K562 (cell line): ENCODE data around the gene FKBP7. TPM values are rescaled to one million over a fixed set of nuclear protein-coding genes. Genes with fewer than 3 reads are reported as not detected.

Experiments used
- CBX1 ChIP-seq: sonication (generic); IDR thresholded peaks from 2 replicates; pipeline ENCODE4 v1.6.1; 2016; ENCODE audit warnings: antibody characterized with exemption, low read depth, mild to moderate bottlenecking
- EGR1 ChIP-seq: fragments of 450-650 bp; conservative IDR thresholded peaks from 2 replicates; pipeline ENCODE4 v1.6.1; 2017; ENCODE audit warnings: mild to moderate bottlenecking
- ELF1 ChIP-seq: fragments of 200-800 bp; sonication (Bioruptor generic); IDR thresholded peaks from 2 replicates; pipeline ENCODE4 v1.6.1; 2016; ENCODE audit warnings: missing genetic modification characterization, missing compliant biosample characterization
- ELF2 ChIP-seq: fragments of 250-450 bp; sonication (Bioruptor Pico); IDR thresholded peaks from 2 replicates; pipeline ENCODE4 v1.5.0; 2021; ENCODE audit warnings: mild to moderate bottlenecking
- EP400 ChIP-seq: fragments of 450-650 bp; IDR thresholded peaks from 2 replicates; pipeline ENCODE4 v1.6.1; 2017; ENCODE audit warnings: antibody characterized with exemption, mild to moderate bottlenecking, moderate library complexity
- ETV1 ChIP-seq: fragments of 450-650 bp; conservative IDR thresholded peaks from 2 replicates; pipeline ENCODE4 v1.6.1; 2016; ENCODE audit warnings: missing genetic modification characterization, control low read depth, low read depth, missing compliant biosample characterization
- FOSL1 ChIP-seq: fragments of 200-800 bp; sonication (Bioruptor generic); conservative IDR thresholded peaks from 2 replicates; pipeline ENCODE4 v1.6.1; 2016; ENCODE audit warnings: missing genetic modification characterization, missing compliant biosample characterization
- GABPA ChIP-seq: fragments of 200-800 bp; sonication (Bioruptor generic); conservative IDR thresholded peaks from 2 replicates; pipeline ENCODE4 v1.6.1; 2016; ENCODE audit warnings: low read depth, missing genetic modification characterization, missing compliant biosample characterization
- HDAC1 ChIP-seq, 2 experiments: fragments of 450-650 bp; IDR thresholded peaks; 2 replicates each; pipeline ENCODE4 v1.6.1; 2016 to 2017; ENCODE audit warnings: inconsistent platforms in 1 of 2, mild to moderate bottlenecking in 1 of 2, moderate library complexity in 1 of 2
- L3MBTL2 ChIP-seq: fragments of 450-650 bp; IDR thresholded peaks from 2 replicates; pipeline ENCODE4 v1.6.1; 2016; ENCODE audit warnings: mild to moderate bottlenecking, moderate library complexity
- POLR2AphosphoS5 ChIP-seq: IDR thresholded peaks from 2 replicates; pipeline ENCODE4 v1.6.1; 2011; ENCODE audit warnings: mild to moderate bottlenecking, low read depth, low read length, moderate library complexity; ENCODE audit not compliant: control insufficient read depth, insufficient read depth
- SAP30 ChIP-seq: fragments of 200-600 bp; sonication (generic); IDR thresholded peaks from 2 replicates; pipeline ENCODE4 v1.6.1; 2012; ENCODE audit warnings: borderline replicate concordance, low read depth, mild to moderate bottlenecking, moderate library complexity, low read length, control low read depth, inconsistent platforms; ENCODE audit not compliant: insufficient read depth, poor library complexity, severe bottlenecking
- SIN3A ChIP-seq, 2 experiments: fragments of 150-350 bp in 1 of 2; IDR thresholded peaks; 2 replicates each; pipeline ENCODE4 v1.6.1; 2011 to 2016; ENCODE audit warnings: borderline replicate concordance in 2 of 2, low read depth in 2 of 2, low read length in 2 of 2, mild to moderate bottlenecking in 2 of 2, moderate library complexity in 2 of 2; ENCODE audit not compliant: control insufficient read depth in 1 of 2
- TEAD1 ChIP-seq, 2 experiments: fragments of 450-650 bp in 1 of 2; sonication (generic) in 1 of 2; formaldehyde crosslinking; IDR thresholded peaks; 2 replicates each; pipeline versions ENCODE4 v1.4.0 to v1.8.0; 2020 to 2022; ENCODE audit warnings: mild to moderate bottlenecking in 2 of 2, missing genetic modification reagents in 1 of 2
- VEZF1 ChIP-seq: fragments of 200-800 bp; sonication (Bioruptor generic); IDR thresholded peaks from 2 replicates; pipeline ENCODE4 v1.6.1; 2017; ENCODE audit warnings: missing genetic modification characterization, missing compliant biosample characterization
- XRCC5 ChIP-seq: fragments of 200-400 bp; formaldehyde crosslinking; IDR thresholded peaks from 2 replicates; pipeline ENCODE4 v1.6.1; 2017; ENCODE audit warnings: low read depth, mild to moderate bottlenecking, low read length
- ZBTB17 ChIP-seq: fragments of 450-650 bp; formaldehyde crosslinking; IDR thresholded peaks from 2 replicates; pipeline ENCODE4 v1.4.0; 2020; ENCODE audit warnings: mild to moderate bottlenecking
- ZBTB7A ChIP-seq: IDR thresholded peaks from 2 replicates; pipeline ENCODE4 v1.6.1; 2011; ENCODE audit warnings: low read depth, mild to moderate bottlenecking, low read length, moderate library complexity, borderline replicate concordance; ENCODE audit not compliant: control insufficient read depth
- ZNF507 ChIP-seq: conservative IDR thresholded peaks from 2 replicates; pipeline ENCODE4 v1.6.1; 2017; ENCODE audit warnings: missing genetic modification characterization, missing compliant biosample characterization
- ZNF609 ChIP-seq: sonication (generic); formaldehyde crosslinking; IDR thresholded peaks from 2 replicates; pipeline ENCODE4 v1.8.1; 2023; ENCODE audit warnings: missing genetic modification reagents, mild to moderate bottlenecking, borderline replicate concordance
- polyA plus RNA-seq, 8 experiments: library from polyadenylated mRNA; depleted of rRNA in 4 of 8; stranded (reverse) in 5 of 8; unstranded in 3 of 8; fragments of >200 nt; fragmentation: Nextera tagmentation in 2 of 8; fragmentation: Illumina TruSeq in 1 of 8; extraction: Ambion mirVana in 2 of 8; extraction: Trizol in 1 of 8; gene quantifications; 2 replicates each; pipeline versions ENCODE4 v1.2.1 to v1.2.3, GENCODE V29; 2011 to 2014; ENCODE audit warnings: inconsistent platforms in 1 of 8, missing spikeins in 1 of 8
- total RNA-seq, 7 experiments: library from RNA; depleted of rRNA in 6 of 7; stranded (reverse); fragments of >200 nt in 6 of 7; fragmentation: Illumina TruSeq in 2 of 7; extraction: Trizol in 2 of 7; gene quantifications; 2 replicates each; pipeline versions ENCODE4 v1.2.1 to v1.2.3, GENCODE V29; 2011 to 2021; ENCODE audit warnings: low replicate concordance in 1 of 7

The FKBP7 gene
- total and polyA plus RNA-seq, 9 of the 15 experiments (the other 6 are each of a cell fraction or from before 2014, with no cell fraction given): 6.1 to 23.2 (median 19.0) TPM

GRCh38 chr2:178480227-178481181 lies 2.1 kb upstream of the FKBP7 start, which contains the start of gene PLEKHA3 (continued):
- TF ChIP-seq VEZF1 (CRISPR knock-in tag): peak; percentile 82
- TF ChIP-seq GABPA (tag): peak; percentile 90
- TF ChIP-seq ZNF507 (tag): no peak
- peak; percentile 65; the same call in 1 of the 2 replicates for TF ChIP-seq ZBTB17 (CRISPR knock-in tag)
- TF ChIP-seq ETV1 (tag): 0 out of 2 replicates have a peak, but pooled peaks have one; percentile 13
- TF ChIP-seq HDAC1 (IDR thresholded peaks at IDR 0.05): peak in 1 of 2 experiments; percentile 69; a peak in 2 of 4 replicates
- peak; percentile 75; the same call in 1 of the 2 replicates for TF ChIP-seq POLR2AphosphoS5
- peak; percentile 51 to 53; a peak in 2 of 4 replicates for TF ChIP-seq SIN3A (IDR thresholded peaks at IDR 0.05; ENCODE audit: borderline replicate concordance in 2 of 2, control insufficient read depth in 1 of 2, low read depth in 2 of 2, low read length in 2 of 2)
- TF ChIP-seq CBX1: peak; percentile 49; the same call in 1 of the 2 replicates
- TF ChIP-seq ELF1 (tag): peak; percentile 89
- peak in 1 of 2 experiments; percentile 45; a peak in 1 of 4 replicates for TF ChIP-seq TEAD1 (CRISPR knock-in tag; IDR thresholded peaks at IDR 0.05)
- TF ChIP-seq XRCC5: peak; percentile 87; the same call in 1 of the 2 replicates
- peak; percentile 48 for TF ChIP-seq EP400
- peak; percentile 67 for TF ChIP-seq SAP30
- peak; percentile 72 for TF ChIP-seq EGR1
- 0 out of 2 replicates have a peak, but pooled peaks have one; percentile 53 for TF ChIP-seq ZNF609
- TF ChIP-seq ZBTB7A: peak; percentile 56
- 0 out of 2 replicates have a peak, but pooled peaks have one; percentile 6 for TF ChIP-seq FOSL1 (tag)
- TF ChIP-seq L3MBTL2: peak; percentile 89
- TF ChIP-seq ELF2: peak; percentile 84
